Measurements from ENCODE around the gene MRGPRF. TPM values are rescaled to one million over a fixed set of nuclear protein-coding genes. Genes with fewer than 3 reads are reported as not detected.
"Not testable (repeated sequence)": the region's sequence is repeated elsewhere in the genome, so short reads cannot be mapped to it uniquely, and the experiment has no call there.

The MRGPRF gene
- total RNA-seq, 1 donor from 2014 or later = 2.9 TPM

DNA sequence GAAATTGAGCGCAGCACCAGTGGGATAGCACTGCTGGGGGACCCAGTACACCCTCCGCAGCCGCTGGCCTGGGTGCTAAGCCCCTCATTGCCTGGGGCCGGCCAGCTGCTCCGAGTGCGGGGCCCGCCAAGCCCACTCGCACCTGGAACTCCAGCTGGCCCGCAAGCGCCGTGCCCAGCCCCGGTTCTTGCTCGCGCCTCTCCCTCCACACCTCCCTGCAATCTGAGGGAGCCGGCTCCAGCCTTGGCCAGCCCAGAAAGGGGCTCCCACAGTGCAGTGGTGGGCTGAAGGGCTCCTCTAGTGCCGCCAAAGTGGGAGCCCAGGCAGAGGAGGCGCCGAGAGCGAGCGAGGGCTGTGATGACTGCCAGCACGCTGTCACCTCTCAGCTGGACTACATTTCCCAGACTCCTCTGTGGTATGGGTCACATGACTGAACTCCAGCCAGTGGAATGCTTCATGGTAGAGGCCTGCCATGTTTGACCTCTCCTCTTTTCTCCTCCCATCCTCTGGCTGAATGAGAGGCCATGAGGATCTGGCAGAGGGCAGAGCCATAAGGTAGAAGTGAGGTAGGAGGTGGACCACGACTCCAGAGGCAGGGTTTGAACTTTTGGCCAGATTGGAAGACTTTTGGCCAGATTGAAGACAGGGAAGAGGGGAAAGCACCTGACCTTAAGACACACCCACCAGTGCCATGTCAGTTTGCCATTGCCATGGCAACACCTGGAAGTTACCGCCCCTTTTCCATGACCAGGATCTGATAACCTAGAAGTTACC, 38.4 kb downstream of the MRGPRF start:
- no peak for DNase-seq (ENCODE audit: low read depth)
- TF ChIP-seq, protein P1, sequence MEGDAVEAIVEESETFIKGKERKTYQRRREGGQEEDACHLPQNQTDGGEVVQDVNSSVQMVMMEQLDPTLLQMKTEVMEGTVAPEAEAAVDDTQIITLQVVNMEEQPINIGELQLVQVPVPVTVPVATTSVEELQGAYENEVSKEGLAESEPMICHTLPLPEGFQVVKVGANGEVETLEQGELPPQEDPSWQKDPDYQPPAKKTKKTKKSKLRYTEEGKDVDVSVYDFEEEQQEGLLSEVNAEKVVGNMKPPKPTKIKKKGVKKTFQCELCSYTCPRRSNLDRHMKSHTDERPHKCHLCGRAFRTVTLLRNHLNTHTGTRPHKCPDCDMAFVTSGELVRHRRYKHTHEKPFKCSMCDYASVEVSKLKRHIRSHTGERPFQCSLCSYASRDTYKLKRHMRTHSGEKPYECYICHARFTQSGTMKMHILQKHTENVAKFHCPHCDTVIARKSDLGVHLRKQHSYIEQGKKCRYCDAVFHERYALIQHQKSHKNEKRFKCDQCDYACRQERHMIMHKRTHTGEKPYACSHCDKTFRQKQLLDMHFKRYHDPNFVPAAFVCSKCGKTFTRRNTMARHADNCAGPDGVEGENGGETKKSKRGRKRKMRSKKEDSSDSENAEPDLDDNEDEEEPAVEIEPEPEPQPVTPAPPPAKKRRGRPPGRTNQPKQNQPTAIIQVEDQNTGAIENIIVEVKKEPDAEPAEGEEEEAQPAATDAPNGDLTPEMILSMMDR (conservative IDR thresholded peaks at IDR 0.05; ENCODE audit: low read depth, low read length) = no peak
- H3K4me3 ChIP-seq (ENCODE audit: low read depth, low read length) = no peak overlapping the region

DNA sequence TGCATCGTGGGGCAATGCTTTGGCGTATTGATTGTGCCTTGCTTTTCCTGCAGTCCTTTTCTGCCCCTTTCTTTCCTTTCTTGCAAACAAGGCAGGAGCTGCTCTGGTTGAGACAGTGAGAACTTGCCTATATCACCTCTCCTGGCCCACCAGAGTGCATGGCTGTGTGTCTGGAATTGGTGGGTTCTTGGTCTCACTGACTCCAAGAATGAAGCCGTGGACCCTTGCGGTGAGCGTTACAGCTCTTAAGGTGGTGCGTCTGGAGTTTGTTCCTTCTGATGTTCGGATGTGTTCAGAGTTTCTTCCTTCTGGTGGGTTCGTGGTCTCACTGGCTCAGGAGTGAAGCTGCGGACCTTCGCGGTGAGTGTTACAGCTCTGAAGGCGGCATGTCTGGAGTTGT, 39.3 kb downstream of the MRGPRF start:
- H3K4me3 ChIP-seq (ENCODE audit: low read depth, low read length); DNase-seq (ENCODE audit: low read depth): not testable (repeated sequence)

DNA sequence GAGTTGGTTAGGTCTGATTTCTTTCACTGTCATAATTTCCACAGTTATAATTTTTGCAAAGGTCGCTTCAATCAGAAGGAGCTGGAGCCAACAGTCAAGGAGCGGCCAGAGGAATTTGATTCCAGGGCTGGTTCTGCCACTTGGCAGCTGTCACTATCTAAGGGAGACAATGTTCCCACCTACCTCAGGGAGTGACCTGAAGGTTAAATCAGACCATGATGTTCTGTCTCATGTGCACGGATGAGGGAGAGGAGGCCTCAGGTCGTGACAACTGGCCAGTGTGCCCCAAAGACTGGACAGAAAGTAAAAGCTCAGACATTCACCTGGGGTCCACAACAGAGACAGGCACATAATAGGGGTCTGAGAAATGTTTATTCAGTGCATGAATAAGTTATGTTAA, 39.8 kb downstream of the MRGPRF start:
- TF ChIP-seq, protein P1 (conservative IDR thresholded peaks at IDR 0.05; ENCODE audit: low read depth, low read length) = no peak
- H3K4me3 ChIP-seq (ENCODE audit: low read depth, low read length) = no peak overlapping the region
- no peak for DNase-seq (ENCODE audit: low read depth)

DNA sequence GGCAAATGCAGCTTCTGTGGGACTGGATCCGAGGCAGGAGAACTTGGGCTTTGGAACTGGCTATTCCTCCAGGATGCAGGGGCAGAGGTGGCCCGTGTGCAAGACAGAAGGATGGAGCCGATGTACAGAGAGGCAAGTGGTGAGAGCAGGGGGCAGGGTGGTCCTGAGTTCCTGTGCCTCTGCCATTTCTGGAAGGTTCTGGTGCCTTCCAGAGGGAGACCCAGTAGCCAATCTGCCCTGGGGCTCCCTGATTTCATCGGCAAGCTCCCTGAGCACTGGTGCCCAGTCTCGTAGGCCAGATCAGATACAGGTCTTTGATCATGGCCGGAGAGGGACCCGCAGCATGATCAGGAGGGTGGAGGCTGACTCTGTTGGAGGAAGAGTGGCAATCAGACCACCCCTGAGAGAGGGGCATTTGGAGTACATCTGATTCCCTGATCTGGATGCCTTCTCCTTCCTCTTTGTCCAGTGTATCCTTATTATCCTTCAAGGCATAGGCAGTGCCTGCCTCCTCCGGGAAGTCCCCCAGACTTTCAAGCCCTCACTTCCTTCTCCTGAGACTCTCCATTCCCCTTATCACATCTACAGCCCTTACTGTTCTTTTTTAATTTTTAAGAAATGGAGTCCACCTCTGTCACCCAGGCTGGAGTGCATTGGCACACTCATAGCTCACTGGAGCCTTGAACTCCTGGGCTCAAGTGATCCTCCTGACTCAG, 42.0 kb downstream of the MRGPRF start:
- DNase-seq (ENCODE audit: low read depth) = no peak
- no peak overlapping the region for H3K4me3 ChIP-seq (ENCODE audit: low read depth, low read length)
- TF ChIP-seq, protein P1 (conservative IDR thresholded peaks at IDR 0.05; ENCODE audit: low read depth, low read length) = no peak

DNA sequence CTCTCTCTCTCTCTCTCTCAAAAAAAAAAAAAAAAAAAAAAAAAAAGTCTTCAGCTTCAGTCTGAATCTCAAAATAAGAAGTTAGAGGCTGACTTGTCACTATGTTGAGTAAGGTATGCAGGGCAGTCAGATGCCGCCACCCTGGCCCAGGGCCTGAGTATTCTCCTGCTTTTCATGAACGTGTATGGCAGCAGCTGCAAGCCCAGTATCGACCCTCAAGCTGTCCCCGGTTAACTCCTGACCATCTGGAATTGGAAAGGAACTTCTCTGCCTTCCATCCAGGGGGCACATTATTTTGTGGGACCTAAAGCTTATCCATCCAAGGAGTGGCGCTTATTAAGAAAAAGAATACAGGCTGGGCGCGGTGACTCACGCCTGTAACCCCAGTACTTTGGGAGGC, 43.7 kb downstream of the MRGPRF start:
- no peak for DNase-seq (ENCODE audit: low read depth)
- TF ChIP-seq, protein P1 (conservative IDR thresholded peaks at IDR 0.05; ENCODE audit: low read depth, low read length) = no peak
- H3K4me3 ChIP-seq (ENCODE audit: low read depth, low read length) = no peak overlapping the region

DNA sequence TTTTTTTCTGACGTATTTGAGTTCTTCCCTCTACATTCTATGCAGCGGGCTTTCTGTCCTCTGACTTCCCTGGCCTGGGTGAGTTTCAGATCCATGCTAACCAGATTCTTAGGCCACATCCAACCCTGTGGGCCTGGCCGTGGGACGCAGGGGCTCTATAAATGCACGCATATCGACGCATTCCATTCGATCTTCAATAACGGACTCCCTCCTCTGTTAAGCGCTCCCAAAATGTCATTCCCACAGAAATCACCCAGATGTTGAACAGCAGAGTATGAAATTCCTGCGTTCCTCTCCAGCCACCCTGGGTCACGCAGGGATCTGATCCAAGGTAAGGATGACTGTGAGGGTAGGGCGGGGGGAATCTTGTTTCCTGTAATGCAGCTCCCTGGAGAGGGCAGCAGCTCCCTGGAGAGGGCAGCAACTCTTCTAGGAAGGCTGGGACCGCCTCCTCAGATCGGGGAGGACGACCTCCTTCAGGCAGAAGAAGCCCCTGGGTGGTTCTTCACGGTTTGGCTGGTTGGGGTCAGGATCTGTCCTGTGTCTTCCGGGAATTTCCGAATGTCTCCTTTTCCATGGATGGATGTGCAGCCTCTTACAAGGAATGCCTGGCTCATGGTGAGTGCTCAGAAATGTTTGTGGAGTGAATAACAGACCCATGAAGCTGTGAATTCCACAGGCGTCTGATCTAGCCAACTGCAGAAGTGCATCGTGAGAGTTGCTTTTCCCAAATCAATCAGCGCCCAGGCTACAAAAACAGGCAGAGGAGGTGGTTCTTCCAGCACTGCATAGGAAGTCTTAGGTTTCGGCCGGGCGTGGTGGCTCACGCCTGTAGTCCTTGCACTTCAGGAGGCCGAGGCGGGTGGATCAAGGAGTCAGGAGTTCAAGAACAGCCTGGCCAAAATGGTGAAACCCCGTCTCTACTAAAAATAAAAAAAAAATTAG, 44.5 kb downstream of the MRGPRF start:
- no peak overlapping the region for H3K4me3 ChIP-seq (ENCODE audit: low read depth, low read length)
- no peak for DNase-seq (ENCODE audit: low read depth)
- TF ChIP-seq, protein P1 (conservative IDR thresholded peaks at IDR 0.05; ENCODE audit: low read depth, low read length) = peak; percentile 12

All from epithelial cell of proximal tubule (primary cell).